Endothelial cell of umbilical vein (primary cell): ENCODE data around the gene NAA16.

Experiments
- EZH2 ChIP-seq: IDR thresholded peaks from 2 replicates; pipeline ENCODE4 v1.6.1; 2012; ENCODE audit warnings: borderline replicate concordance, low read depth, mild to moderate bottlenecking, moderate library complexity, low read length, inconsistent platforms; ENCODE audit not compliant: severe bottlenecking
- GATA2 ChIP-seq: IDR thresholded peaks from 2 replicates; pipeline ENCODE4 v1.7.0; 2011; ENCODE audit warnings: low read depth, mild to moderate bottlenecking, moderate library complexity, mixed read lengths, low read length; ENCODE audit not compliant: insufficient read length, insufficient read depth
- JUN ChIP-seq: IDR thresholded peaks from 2 replicates; pipeline ENCODE4 v1.6.1; 2011; ENCODE audit warnings: borderline replicate concordance, low read depth; ENCODE audit not compliant: insufficient read length, insufficient read depth
- POLR2A ChIP-seq: IDR thresholded peaks from 2 replicates; pipeline ENCODE4 v1.6.1; 2012; ENCODE audit warnings: low read depth, mild to moderate bottlenecking, control low read depth, low read length
- POLR2AphosphoS5 ChIP-seq: IDR thresholded peaks from 2 replicates; pipeline ENCODE4 v1.6.1; 2012; ENCODE audit warnings: low read depth, mild to moderate bottlenecking, control low read depth, low read length, moderate library complexity; ENCODE audit not compliant: insufficient read depth
- TF ChIP-seq, protein P1 (sequence below), 2 donors: IDR thresholded peaks; 1 replicate in 1 of 2; 2 replicates in 1 of 2; pipeline ENCODE4 v1.5.1; 2011; ENCODE audit warnings: low read length in 2 of 2, mild to moderate bottlenecking in 2 of 2, moderate library complexity in 2 of 2, control low read depth in 1 of 2, inconsistent platforms in 1 of 2, low read depth in 1 of 2; ENCODE audit not compliant: insufficient read depth in 1 of 2; ENCODE audit errors: extremely low read depth in 1 of 2
- TF ChIP-seq, protein P2 (sequence below): IDR thresholded peaks from 2 replicates; pipeline ENCODE4 v1.6.1; 2011; ENCODE audit not compliant: insufficient read depth, insufficient read length

DNA sequence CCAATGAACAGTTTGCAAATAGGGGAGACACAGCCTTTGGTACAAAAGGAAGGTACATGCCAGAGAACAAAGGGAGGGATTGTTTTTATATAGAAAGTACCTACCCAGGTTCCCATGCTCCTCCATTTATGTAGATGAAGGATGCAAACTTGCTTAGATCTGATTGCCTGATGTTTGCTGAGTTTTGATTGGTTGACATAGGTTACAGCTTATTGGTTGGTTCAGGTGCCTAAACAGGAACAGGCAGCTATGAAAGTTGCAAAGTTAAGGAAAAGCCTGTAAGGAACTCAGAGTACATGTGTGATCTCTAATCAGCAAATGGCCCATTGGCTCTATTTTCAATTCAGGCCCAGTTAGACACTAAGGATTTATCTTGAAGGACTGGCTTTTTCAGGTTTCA, 6.5 kb upstream of the NAA16 start:
- TF ChIP-seq POLR2AphosphoS5, result no peak
- TF ChIP-seq GATA2, result no peak
- TF ChIP-seq, protein P1, sequence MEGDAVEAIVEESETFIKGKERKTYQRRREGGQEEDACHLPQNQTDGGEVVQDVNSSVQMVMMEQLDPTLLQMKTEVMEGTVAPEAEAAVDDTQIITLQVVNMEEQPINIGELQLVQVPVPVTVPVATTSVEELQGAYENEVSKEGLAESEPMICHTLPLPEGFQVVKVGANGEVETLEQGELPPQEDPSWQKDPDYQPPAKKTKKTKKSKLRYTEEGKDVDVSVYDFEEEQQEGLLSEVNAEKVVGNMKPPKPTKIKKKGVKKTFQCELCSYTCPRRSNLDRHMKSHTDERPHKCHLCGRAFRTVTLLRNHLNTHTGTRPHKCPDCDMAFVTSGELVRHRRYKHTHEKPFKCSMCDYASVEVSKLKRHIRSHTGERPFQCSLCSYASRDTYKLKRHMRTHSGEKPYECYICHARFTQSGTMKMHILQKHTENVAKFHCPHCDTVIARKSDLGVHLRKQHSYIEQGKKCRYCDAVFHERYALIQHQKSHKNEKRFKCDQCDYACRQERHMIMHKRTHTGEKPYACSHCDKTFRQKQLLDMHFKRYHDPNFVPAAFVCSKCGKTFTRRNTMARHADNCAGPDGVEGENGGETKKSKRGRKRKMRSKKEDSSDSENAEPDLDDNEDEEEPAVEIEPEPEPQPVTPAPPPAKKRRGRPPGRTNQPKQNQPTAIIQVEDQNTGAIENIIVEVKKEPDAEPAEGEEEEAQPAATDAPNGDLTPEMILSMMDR (IDR thresholded peaks at IDR 0.05; ENCODE audit: extremely low read depth in 1 of 2, insufficient read depth in 1 of 2, low read depth in 1 of 2, low read length in 2 of 2), result no peak
- TF ChIP-seq POLR2A, result no peak
- TF ChIP-seq EZH2, result no peak
- TF ChIP-seq, protein P2, sequence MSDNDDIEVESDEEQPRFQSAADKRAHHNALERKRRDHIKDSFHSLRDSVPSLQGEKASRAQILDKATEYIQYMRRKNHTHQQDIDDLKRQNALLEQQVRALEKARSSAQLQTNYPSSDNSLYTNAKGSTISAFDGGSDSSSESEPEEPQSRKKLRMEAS, result no peak
- TF ChIP-seq JUN, result no peak
